ENCODE measurements around the gene ANKMY1.

DNA sequence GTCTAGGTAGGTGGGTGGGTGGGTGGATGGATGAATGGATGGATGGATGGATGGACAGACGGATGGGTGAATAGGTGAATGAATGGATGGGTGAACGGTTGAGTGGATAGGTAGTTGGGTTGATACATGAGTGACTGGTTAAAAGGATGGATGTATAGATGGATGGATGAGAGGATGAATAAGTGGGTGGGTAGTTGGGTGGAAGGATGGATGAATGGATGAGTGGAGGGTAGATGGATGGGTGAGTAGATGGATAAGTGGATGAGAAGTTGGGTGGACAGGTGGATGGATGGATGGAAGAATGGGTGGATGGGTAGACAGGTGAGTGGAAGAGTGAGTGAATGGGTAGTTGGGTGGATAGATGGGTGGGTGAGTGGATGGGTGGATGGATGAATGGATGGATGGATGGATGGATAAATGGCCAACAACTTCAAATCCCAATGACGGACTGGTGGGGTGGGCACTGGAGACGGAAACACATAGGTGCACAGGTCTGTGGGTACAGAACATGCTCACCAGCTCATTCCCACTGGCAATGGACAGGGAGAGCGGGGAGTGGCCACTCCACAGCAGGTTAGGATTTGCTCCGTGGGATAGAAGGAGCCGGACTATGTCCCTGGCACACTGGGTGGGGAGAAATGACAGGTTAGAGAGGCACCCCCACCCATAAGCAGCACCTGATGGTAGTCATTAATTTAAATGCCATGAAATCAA lies 48.8 kb downstream of the ANKMY1 start:
- TF ChIP-seq, protein P1, sequence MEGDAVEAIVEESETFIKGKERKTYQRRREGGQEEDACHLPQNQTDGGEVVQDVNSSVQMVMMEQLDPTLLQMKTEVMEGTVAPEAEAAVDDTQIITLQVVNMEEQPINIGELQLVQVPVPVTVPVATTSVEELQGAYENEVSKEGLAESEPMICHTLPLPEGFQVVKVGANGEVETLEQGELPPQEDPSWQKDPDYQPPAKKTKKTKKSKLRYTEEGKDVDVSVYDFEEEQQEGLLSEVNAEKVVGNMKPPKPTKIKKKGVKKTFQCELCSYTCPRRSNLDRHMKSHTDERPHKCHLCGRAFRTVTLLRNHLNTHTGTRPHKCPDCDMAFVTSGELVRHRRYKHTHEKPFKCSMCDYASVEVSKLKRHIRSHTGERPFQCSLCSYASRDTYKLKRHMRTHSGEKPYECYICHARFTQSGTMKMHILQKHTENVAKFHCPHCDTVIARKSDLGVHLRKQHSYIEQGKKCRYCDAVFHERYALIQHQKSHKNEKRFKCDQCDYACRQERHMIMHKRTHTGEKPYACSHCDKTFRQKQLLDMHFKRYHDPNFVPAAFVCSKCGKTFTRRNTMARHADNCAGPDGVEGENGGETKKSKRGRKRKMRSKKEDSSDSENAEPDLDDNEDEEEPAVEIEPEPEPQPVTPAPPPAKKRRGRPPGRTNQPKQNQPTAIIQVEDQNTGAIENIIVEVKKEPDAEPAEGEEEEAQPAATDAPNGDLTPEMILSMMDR (conservative IDR thresholded peaks at IDR 0.05; ENCODE audit: low read depth, low read length): no peak
- TF ChIP-seq EZH2 (IDR thresholded peaks at IDR 0.05; ENCODE audit: low read length, unreplicated experiment) (no peak), EZH2phosphoT487 (IDR thresholded peaks at IDR 0.05; ENCODE audit: borderline replicate concordance, low read length) (no peak)

Measured in PC-3 (cell line).